PC-9 (cell line): ENCODE results near the gene AIG1. TPM values are rescaled to one million over a fixed set of nuclear protein-coding genes. Genes with fewer than 3 reads are reported as not detected.

Experiments
- BruUV-seq: library from RNA; stranded (reverse); fragments of 400-500 nt; replicated peaks from 2 replicates; lab custom pipeline; 2021; lab: Mats Ljungman, UMichigan
- CTCF ChIA-PET: fragments of 300-600 bp; sonication (Branson Sonifier 250); formaldehyde crosslinking; loops from one replicate; lab custom pipeline; 2022; ENCODE audit warnings: antibody characterized with exemption; lab: Charles Lee
- POLR2A ChIA-PET: fragments of 300-600 bp; sonication (Branson Sonifier 250); formaldehyde crosslinking; loops from one replicate; lab custom pipeline; 2022; ENCODE audit warnings: antibody characterized with exemption; ENCODE audit not compliant: unreplicated experiment; lab: Charles Lee
- DNase-seq, 2 experiments: peaks; one replicate each; pipeline versions ENCODE4 v3.0.0 to v3.0.0-alpha.2; 2015 to 2022; ENCODE audit warnings: mixed read lengths in 1 of 2
- H2AFZ ChIP-seq: fragments of 200-600 bp; sonication (generic); 2 replicates; pipeline ENCODE4 v1.8.1; 2017; ENCODE audit warnings: antibody characterized with exemption
- H3F3A ChIP-seq: fragments of 200-600 bp; sonication (generic); 2 replicates; pipeline ENCODE4 v1.8.1; 2017; ENCODE audit warnings: antibody characterized with exemption, mild to moderate bottlenecking, low read depth; ENCODE audit not compliant: insufficient read depth
- H3K27ac ChIP-seq: fragments of 200-600 bp; sonication (generic); 2 replicates; pipeline ENCODE4 v1.6.1; 2016; ENCODE audit warnings: mixed run types
- H3K27me3 ChIP-seq: fragments of 200-600 bp; sonication (generic); 2 replicates; pipeline ENCODE4 v1.6.1; 2016; ENCODE audit warnings: low read depth, mixed run types; ENCODE audit not compliant: insufficient read depth
- H3K36me3 ChIP-seq: fragments of 200-600 bp; sonication (generic); 2 replicates; pipeline ENCODE4 v1.6.1; 2016; ENCODE audit warnings: low read depth, mixed run types
- H3K4me1 ChIP-seq: fragments of 200-600 bp; sonication (generic); replicated peaks from 2 replicates; pipeline ENCODE4 v1.6.1; 2016; ENCODE audit warnings: mixed run types; ENCODE audit not compliant: insufficient read depth
- H3K4me2 ChIP-seq: fragments of 200-600 bp; sonication (generic); 2 replicates; pipeline ENCODE4 v1.6.1; 2017; ENCODE audit warnings: mixed run types
- H3K4me3 ChIP-seq: fragments of 200-600 bp; sonication (generic); 2 replicates; pipeline ENCODE4 v1.6.1; 2016; ENCODE audit warnings: mixed run types
- H3K79me2 ChIP-seq: fragments of 200-600 bp; sonication (generic); 2 replicates; pipeline ENCODE4 v1.6.1; 2017; ENCODE audit warnings: low read depth, mixed run types
- H3K9me2 ChIP-seq: fragments of 200-600 bp; sonication (generic); 2 replicates; pipeline ENCODE4 v1.8.1; 2017; ENCODE audit warnings: mild to moderate bottlenecking; ENCODE audit not compliant: insufficient read depth
- H3K9me3 ChIP-seq: fragments of 200-600 bp; sonication (generic); 2 replicates; pipeline ENCODE4 v1.8.1; 2016; ENCODE audit warnings: low read depth; ENCODE audit not compliant: insufficient read depth
- H4K20me1 ChIP-seq: fragments of 200-600 bp; sonication (generic); 2 replicates; pipeline ENCODE4 v1.8.1; 2017; ENCODE audit not compliant: insufficient read depth
- CTCF ChIP-seq: fragments of 200-600 bp; sonication (generic); conservative IDR thresholded peaks from 2 replicates; pipeline ENCODE4 v1.6.1; 2017; ENCODE audit warnings: mixed run types, antibody characterized with exemption, mild to moderate bottlenecking, moderate library complexity
- EZH2 ChIP-seq: fragments of 200-600 bp; sonication (generic); IDR thresholded peaks from 2 replicates; pipeline ENCODE4 v1.8.0; 2017; ENCODE audit warnings: antibody characterized with exemption, low read depth
- intact Hi-C: fragments of 100-400 bp; cut with micrococcal nuclease; formaldehyde crosslinking; loops from one replicate; pipeline ENCODE4 v1.10.0; 2022; ENCODE audit not compliant: unreplicated experiment
- total RNA-seq: library from RNA; stranded (reverse); gene quantifications from 2 replicates; pipeline ENCODE4 v1.2.3, GENCODE V29; 2021

Gene AIG1
- total RNA-seq, 1 experiment from 2014 or later, result 37.7 TPM

GRCh38 chr6:143346004-143346403 is 285.3 kb downstream of the AIG1 start:
- BruUV-seq, result no TSS peak
- no peak overlapping the region for H2AFZ ChIP-seq
- TF ChIP-seq EZH2 (no peak), CTCF (no peak)
- H3F3A ChIP-seq, result no peaks in the 10 kb centered on the region
- ChIA-PET CTCF (no interaction called here), POLR2A (no interaction called here)
- H3K4me3 ChIP-seq, result no peak overlapping the region
- H3K27me3 ChIP-seq, result no peaks in the 10 kb centered on the region
- H3K4me2 ChIP-seq, result no peak overlapping the region
- no peak overlapping the region for H3K27ac ChIP-seq
- no peak for DNase-seq
- H4K20me1 ChIP-seq, result no peaks in the 10 kb centered on the region; the same call in 1 of the 2 replicates
- H3K36me3 ChIP-seq, result no peaks in the 10 kb centered on the region
- intact Hi-C loops, result no loop called here
- no peaks in the 10 kb centered on the region for H3K79me2 ChIP-seq
- no peaks in the 10 kb centered on the region for H3K4me1 ChIP-seq
- no peaks in the 10 kb centered on the region for H3K9me3 ChIP-seq
- H3K9me2 ChIP-seq, result no peaks in the 10 kb centered on the region

- Histone ChIP-seq H3K4me1 (no peaks in the 10 kb centered on the region), H3K9me3 (peaks cover 7% of the 10 kb centered on the region; the same call in 1 of the 2 replicates), H3K79me2 (no peaks in the 10 kb centered on the region), H3F3A (no peaks in the 10 kb centered on the region), H3K4me3 (no peak overlapping the region), H3K27ac (no peak overlapping the region), H4K20me1 (no peaks in the 10 kb centered on the region; the same call in 1 of the 2 replicates), H3K36me3 (no peaks in the 10 kb centered on the region), H3K9me2 (no peaks in the 10 kb centered on the region), H2AFZ (no peak overlapping the region), H3K27me3 (no peaks in the 10 kb centered on the region), H3K4me2 (no peak overlapping the region)
- ChIA-PET POLR2A (no interaction called here), CTCF (no interaction called here)
- no peak for DNase-seq
- intact Hi-C loops, result no loop called here
- no peak for TF ChIP-seq CTCF
- no peak for TF ChIP-seq EZH2
- no TSS peak for BruUV-seq
Measured at GRCh38 chr6:143348531-143348930, 287.8 kb downstream of the AIG1 start.

GRCh38 chr6:143349530-143349929 is 288.8 kb downstream of the AIG1 start:
- Histone ChIP-seq H3K4me3 (no peak overlapping the region), H3K4me2 (no peak overlapping the region), H3K4me1 (no peaks in the 10 kb centered on the region), H3F3A (no peaks in the 10 kb centered on the region), H3K79me2 (no peaks in the 10 kb centered on the region), H3K27me3 (no peaks in the 10 kb centered on the region), H2AFZ (no peak overlapping the region), H3K36me3 (no peaks in the 10 kb centered on the region), H3K9me2 (no peaks in the 10 kb centered on the region), H3K27ac (no peak overlapping the region), H3K9me3 (peaks cover 7% of the 10 kb centered on the region; the same call in 1 of the 2 replicates), H4K20me1 (no peaks in the 10 kb centered on the region; the same call in 1 of the 2 replicates)
- ChIA-PET CTCF (no interaction called here), POLR2A (no interaction called here)
- DNase-seq, result no peak
- intact Hi-C loops, result no loop called here
- no peak for TF ChIP-seq EZH2
- BruUV-seq, result no TSS peak
